ENCODE data around the gene GNB5.

GRCh38 chr15:52184721-52185120 is 6.5 kb downstream of the GNB5 start:
- no peak for TF ChIP-seq CTCF (IDR thresholded peaks at IDR 0.05; ENCODE audit: poor library complexity)
- TF ChIP-seq EZH2 (IDR thresholded peaks at IDR 0.05; ENCODE audit: borderline replicate concordance): no peak
- TF ChIP-seq EZH2phosphoT487 (IDR thresholded peaks at IDR 0.05; ENCODE audit: low read depth, severe bottlenecking, unreplicated experiment): no peak

All from hepatocyte (in vitro differentiated cells).